H1 (cell line): ENCODE results near the gene KNDC1. TPM values are rescaled to one million over a fixed set of nuclear protein-coding genes. Genes with fewer than 3 reads are reported as not detected.

Experiments used
- polyA plus RNA-seq, 7 experiments: library from polyadenylated mRNA; depleted of rRNA in 3 of 7; stranded (reverse) in 5 of 7; unstranded in 2 of 7; fragments of >200 nt in 5 of 7; fragments of 200-250 nt in 2 of 7; gene quantifications; 1 replicate in 5 of 7; 2 replicates in 1 of 7; 4 replicates in 1 of 7; pipeline versions ENCODE4 v1.2.1 to v1.2.3, GENCODE V29; 2011 to 2013; ENCODE audit warnings: missing spikeins in 2 of 7, mixed read lengths in 2 of 7
- total RNA-seq: library from RNA; stranded (reverse); fragmentation: NEBNext Ultra II Directional; extraction: Animal tissue kit (Norgen Biotek cat#: 25700); gene quantifications from 2 replicates; pipeline ENCODE4 v1.2.1, GENCODE V29; 2021
- TF ChIP-seq, protein P1 (sequence below): IDR thresholded peaks from 2 replicates; pipeline ENCODE4 v1.6.1; 2012; ENCODE audit warnings: inconsistent platforms

KNDC1 gene
- total and polyA plus RNA-seq, 2 of the 8 experiments (the other 6 are each of a cell fraction or from before 2014, with no cell fraction given), result 7.5 to 16.7 TPM

DNA sequence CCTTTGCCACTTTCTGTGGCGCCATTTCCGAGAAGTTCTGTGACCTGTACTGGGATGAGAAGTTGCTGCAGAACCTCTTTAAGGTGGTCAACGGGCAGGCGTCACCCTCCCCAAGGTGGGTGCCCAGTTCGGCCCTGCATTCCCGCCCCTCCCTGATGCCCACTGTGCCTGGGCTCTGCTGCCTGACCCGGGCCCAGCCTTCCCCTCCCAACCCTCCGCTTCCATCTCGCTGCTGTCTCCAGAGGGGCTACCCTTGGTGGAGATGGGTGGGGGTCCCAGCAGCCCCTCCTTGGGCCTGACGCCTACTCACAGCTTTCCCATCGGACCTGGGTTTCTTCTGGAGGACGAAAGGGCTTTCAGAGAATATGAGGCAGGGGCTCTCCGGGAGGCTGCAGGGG is 39.5 kb downstream of the KNDC1 start (continued):
- TF ChIP-seq, protein P1, sequence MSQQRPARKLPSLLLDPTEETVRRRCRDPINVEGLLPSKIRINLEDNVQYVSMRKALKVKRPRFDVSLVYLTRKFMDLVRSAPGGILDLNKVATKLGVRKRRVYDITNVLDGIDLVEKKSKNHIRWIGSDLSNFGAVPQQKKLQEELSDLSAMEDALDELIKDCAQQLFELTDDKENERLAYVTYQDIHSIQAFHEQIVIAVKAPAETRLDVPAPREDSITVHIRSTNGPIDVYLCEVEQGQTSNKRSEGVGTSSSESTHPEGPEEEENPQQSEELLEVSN, result no peak
